ENCODE measurements around the gene ALCAM.

ALCAM gene

DNA sequence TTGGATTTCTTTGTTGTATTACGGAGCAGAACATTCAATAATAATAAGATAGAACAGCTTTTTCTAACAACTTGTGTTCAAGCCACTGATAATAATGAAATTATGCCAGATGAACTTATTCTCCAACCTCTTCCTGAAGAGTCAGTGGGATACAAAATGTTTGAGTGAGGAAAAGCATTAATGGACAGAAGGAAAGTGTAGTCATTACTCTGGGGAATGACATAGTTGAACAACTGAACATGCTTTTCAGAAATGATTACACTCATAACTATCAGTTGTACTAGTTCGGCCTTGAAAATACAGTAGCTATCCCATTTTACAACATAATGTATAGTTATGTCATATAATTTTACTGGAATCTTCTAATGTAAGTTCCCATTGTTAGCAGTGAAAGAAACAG is 55.9 kb downstream of the ALCAM start:
- DNase-seq (ENCODE audit: low spot score), result no peak
- TF ChIP-seq, protein P1, sequence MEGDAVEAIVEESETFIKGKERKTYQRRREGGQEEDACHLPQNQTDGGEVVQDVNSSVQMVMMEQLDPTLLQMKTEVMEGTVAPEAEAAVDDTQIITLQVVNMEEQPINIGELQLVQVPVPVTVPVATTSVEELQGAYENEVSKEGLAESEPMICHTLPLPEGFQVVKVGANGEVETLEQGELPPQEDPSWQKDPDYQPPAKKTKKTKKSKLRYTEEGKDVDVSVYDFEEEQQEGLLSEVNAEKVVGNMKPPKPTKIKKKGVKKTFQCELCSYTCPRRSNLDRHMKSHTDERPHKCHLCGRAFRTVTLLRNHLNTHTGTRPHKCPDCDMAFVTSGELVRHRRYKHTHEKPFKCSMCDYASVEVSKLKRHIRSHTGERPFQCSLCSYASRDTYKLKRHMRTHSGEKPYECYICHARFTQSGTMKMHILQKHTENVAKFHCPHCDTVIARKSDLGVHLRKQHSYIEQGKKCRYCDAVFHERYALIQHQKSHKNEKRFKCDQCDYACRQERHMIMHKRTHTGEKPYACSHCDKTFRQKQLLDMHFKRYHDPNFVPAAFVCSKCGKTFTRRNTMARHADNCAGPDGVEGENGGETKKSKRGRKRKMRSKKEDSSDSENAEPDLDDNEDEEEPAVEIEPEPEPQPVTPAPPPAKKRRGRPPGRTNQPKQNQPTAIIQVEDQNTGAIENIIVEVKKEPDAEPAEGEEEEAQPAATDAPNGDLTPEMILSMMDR (IDR thresholded peaks at IDR 0.05; ENCODE audit: extremely low read depth, insufficient read depth, missing control alignments), result no peak
- in situ Hi-C loops (cut with MboI; ENCODE audit: low pct_unique_long_range_greater_than_20kb, low sequenced_read_pairs, unreplicated experiment), result no loop called here

DNA sequence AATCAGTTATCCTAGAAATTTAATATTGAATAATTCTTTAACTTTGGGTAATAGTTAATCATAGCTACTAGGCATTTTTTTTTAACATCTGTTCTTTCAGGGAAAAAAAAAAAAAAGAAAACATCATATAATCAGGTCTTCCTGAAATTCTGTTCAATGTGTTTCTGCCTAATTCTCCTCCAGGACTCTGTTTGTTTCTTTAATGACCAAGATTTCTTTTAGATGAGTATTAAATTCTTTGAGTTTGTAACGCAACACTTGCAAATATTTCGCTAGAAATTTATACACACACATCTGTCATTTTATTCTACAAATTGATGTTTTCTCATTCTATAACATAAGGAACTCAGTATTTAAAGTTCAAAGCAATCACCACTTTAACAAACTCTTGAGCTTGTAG is 56.7 kb downstream of the ALCAM start:
- in situ Hi-C loops (cut with MboI; ENCODE audit: low pct_unique_long_range_greater_than_20kb, low sequenced_read_pairs, unreplicated experiment), result no loop called here
- DNase-seq (ENCODE audit: low spot score), result no peak
- TF ChIP-seq, protein P1 (IDR thresholded peaks at IDR 0.05; ENCODE audit: extremely low read depth, insufficient read depth, missing control alignments), result no peak

- no peak for DNase-seq (ENCODE audit: low spot score)
- TF ChIP-seq, protein P1 (IDR thresholded peaks at IDR 0.05; ENCODE audit: extremely low read depth, insufficient read depth, missing control alignments), result no peak
- in situ Hi-C loops (cut with MboI; ENCODE audit: low pct_unique_long_range_greater_than_20kb, low sequenced_read_pairs, unreplicated experiment), result no loop called here
Observed at GRCh38 chr3:105424412-105425152, 57.9 kb downstream of the ALCAM start.

- TF ChIP-seq, protein P1 (IDR thresholded peaks at IDR 0.05; ENCODE audit: extremely low read depth, insufficient read depth, missing control alignments), result no peak
- DNase-seq (ENCODE audit: low spot score), result no peak
- in situ Hi-C loops (cut with MboI; ENCODE audit: low pct_unique_long_range_greater_than_20kb, low sequenced_read_pairs, unreplicated experiment), result no loop called here
Observed at GRCh38 chr3:105425153-105425502, 58.4 kb downstream of the ALCAM start.

DNA sequence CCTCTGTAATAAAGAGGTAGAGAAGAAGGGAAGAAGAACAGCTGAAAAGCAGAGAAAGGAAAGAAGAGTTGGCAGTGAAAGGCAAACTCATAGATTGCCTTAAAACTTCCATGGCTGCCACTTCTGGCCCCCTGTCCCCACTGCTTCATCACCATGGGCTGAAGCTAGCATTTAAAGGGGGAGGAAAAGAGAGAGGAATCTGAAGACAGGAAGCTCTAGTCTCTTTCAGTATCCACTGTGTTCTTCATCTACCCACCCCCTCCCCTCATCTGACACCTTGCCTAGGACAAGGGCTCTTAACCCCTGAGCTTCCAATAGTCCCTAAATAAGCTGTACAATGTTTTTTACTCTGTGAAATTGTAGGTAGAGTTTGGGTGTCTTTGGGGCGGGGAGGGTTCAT is 60.6 kb downstream of the ALCAM start:
- in situ Hi-C loops (cut with MboI; ENCODE audit: low pct_unique_long_range_greater_than_20kb, low sequenced_read_pairs, unreplicated experiment), result no loop called here
- TF ChIP-seq, protein P1 (IDR thresholded peaks at IDR 0.05; ENCODE audit: extremely low read depth, insufficient read depth, missing control alignments), result no peak
- no peak for DNase-seq (ENCODE audit: low spot score)

DNA sequence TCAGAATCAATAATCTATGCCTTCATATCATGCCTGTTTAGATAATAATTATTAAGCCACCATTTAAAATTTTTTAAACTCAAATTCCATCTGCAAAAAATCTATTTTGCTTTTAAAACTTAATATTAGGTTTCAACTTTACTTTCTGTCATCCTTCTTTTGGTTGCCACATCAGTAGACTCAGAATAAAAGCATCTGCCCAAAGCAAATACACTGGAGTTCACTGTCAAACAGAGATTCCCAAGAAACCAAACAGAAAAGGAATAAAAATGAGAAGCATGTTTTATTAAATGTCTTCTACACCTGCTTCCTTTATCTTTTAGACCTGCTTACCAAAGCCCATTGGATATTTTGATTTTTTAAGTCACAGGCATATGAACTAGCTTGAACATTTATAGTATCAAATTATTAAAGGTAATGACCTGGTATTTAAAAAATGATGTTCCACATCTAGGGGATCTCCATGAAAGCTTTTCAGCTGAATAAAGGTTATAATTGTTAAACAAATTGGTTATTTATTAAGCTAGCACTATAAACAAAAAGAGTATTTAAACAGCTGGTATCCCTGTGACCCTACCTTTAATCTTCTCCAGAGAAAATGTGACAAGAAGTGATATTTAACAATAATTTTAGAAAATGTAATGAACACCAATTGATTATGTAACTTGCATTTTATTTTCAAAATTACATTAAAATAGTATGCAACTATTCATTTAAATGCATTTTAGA is 62.5 kb downstream of the ALCAM start:
- in situ Hi-C loops (cut with MboI; ENCODE audit: low pct_unique_long_range_greater_than_20kb, low sequenced_read_pairs, unreplicated experiment), result no loop called here
- TF ChIP-seq, protein P1 (IDR thresholded peaks at IDR 0.05; ENCODE audit: extremely low read depth, insufficient read depth, missing control alignments), result no peak
- DNase-seq (ENCODE audit: low spot score), result no peak
